Rectal smooth muscle tissue (tissue), 1 donor: Measurements from ENCODE around the gene FKBP3.
"Not testable (repeated sequence)": the region's sequence is repeated elsewhere in the genome, so short reads cannot be mapped to it uniquely, and the experiment has no call there.

Experiments used
- H3K27ac ChIP-seq: one replicate; pipeline ENCODE4 v1.7.0; 2013; ENCODE audit warnings: low read depth, low read length, inconsistent platforms
- H3K27me3 ChIP-seq: one replicate; pipeline ENCODE4 v1.7.0; 2013; ENCODE audit warnings: low read length; ENCODE audit not compliant: control insufficient read depth, insufficient read depth
- H3K36me3 ChIP-seq: one replicate; pipeline ENCODE4 v1.7.0; 2013; ENCODE audit warnings: low read length; ENCODE audit not compliant: control insufficient read depth, insufficient read depth
- H3K4me1 ChIP-seq: one replicate; pipeline ENCODE4 v1.7.0; 2013; ENCODE audit warnings: low read length; ENCODE audit not compliant: control insufficient read depth, insufficient read depth
- H3K4me3 ChIP-seq: one replicate; pipeline ENCODE4 v1.7.0; 2013; ENCODE audit warnings: low read length
- H3K9ac ChIP-seq: one replicate; pipeline ENCODE4 v1.7.0; 2013; ENCODE audit warnings: low read length

FKBP3 gene

GRCh38 chr14:45134051-45134958 is at the start of gene FKBP3:
Gene FKBP3 (minus strand): TSS chr14:45134481. CDS start chr14:45134456, 25 bp downstream.
- peaks cover 15% of the 10 kb centered on the region for H3K4me1 ChIP-seq
- H3K27ac ChIP-seq: peak within 1 kb of the TSS; percentile 88
- H3K36me3 ChIP-seq: no peaks in the 10 kb centered on the region
- peak within 1 kb of the TSS; percentile 97 for H3K9ac ChIP-seq
- H3K27me3 ChIP-seq: no peaks in the 10 kb centered on the region
- H3K4me3 ChIP-seq: peak within 1 kb of the TSS; percentile 98

GRCh38 chr14:45181806-45182205 is 47.5 kb upstream of the FKBP3 start:
- no peak overlapping the region for H3K4me3 ChIP-seq
- no peak overlapping the region for H3K27ac ChIP-seq
- no peaks in the 10 kb centered on the region for H3K36me3 ChIP-seq
- H3K4me1 ChIP-seq: no peaks in the 10 kb centered on the region
- no peaks in the 10 kb centered on the region for H3K27me3 ChIP-seq
- H3K9ac ChIP-seq: no peak overlapping the region

GRCh38 chr14:45181329-45181728 is 47.0 kb upstream of the FKBP3 start:
- Histone ChIP-seq H3K4me3 (no peak overlapping the region), H3K27me3 (no peaks in the 10 kb centered on the region), H3K9ac (no peak overlapping the region), H3K4me1 (no peaks in the 10 kb centered on the region), H3K27ac (no peak overlapping the region), H3K36me3 (no peaks in the 10 kb centered on the region)

GRCh38 chr14:45177076-45177475 is 42.8 kb upstream of the FKBP3 start:
- no peaks in the 10 kb centered on the region for H3K36me3 ChIP-seq
- H3K9ac ChIP-seq: no peak overlapping the region
- no peaks in the 10 kb centered on the region for H3K4me1 ChIP-seq
- no peaks in the 10 kb centered on the region for H3K27me3 ChIP-seq
- H3K4me3 ChIP-seq: no peak overlapping the region
- H3K27ac ChIP-seq: no peak overlapping the region

- Histone ChIP-seq H3K9ac (no peak overlapping the region), H3K4me3 (no peak overlapping the region), H3K4me1 (no peaks in the 10 kb centered on the region), H3K27me3 (no peaks in the 10 kb centered on the region), H3K36me3 (peaks cover 2% of the 10 kb centered on the region), H3K27ac (no peak overlapping the region)
These were observed 35.6 kb upstream of the FKBP3 start for GRCh38 chr14:45169906-45170305.

GRCh38 chr14:45156067-45156466 is 21.8 kb upstream of the FKBP3 start:
- no peaks in the 10 kb centered on the region for H3K4me1 ChIP-seq
- H3K9ac ChIP-seq: no peak overlapping the region
- no peak overlapping the region for H3K4me3 ChIP-seq
- H3K27ac ChIP-seq: no peak overlapping the region
- no peaks in the 10 kb centered on the region for H3K36me3 ChIP-seq
- no peaks in the 10 kb centered on the region for H3K27me3 ChIP-seq

GRCh38 chr14:45150386-45150890 is 16.2 kb upstream of the FKBP3 start:
- Histone ChIP-seq H3K4me3 (no peak overlapping the region), H3K27ac (no peak overlapping the region), H3K9ac (no peak overlapping the region)

GRCh38 chr14:45149602-45150001 is 15.3 kb upstream of the FKBP3 start:
- Histone ChIP-seq H3K27ac (no peak overlapping the region), H3K4me3 (no peak overlapping the region), H3K9ac (no peak overlapping the region), H3K27me3 (no peaks in the 10 kb centered on the region), H3K36me3 (no peaks in the 10 kb centered on the region), H3K4me1 (no peaks in the 10 kb centered on the region)

More at GRCh38 chr14:45150386-45150890, 16.2 kb upstream of the FKBP3 start:
- Histone ChIP-seq H3K4me1 (no peaks in the 10 kb centered on the region), H3K36me3 (no peaks in the 10 kb centered on the region), H3K27me3 (no peaks in the 10 kb centered on the region)

GRCh38 chr14:45145214-45145613 is 10.9 kb upstream of the FKBP3 start:
- Histone ChIP-seq H3K27ac (no peak overlapping the region), H3K4me1 (no peaks in the 10 kb centered on the region), H3K27me3 (no peaks in the 10 kb centered on the region), H3K36me3 (no peaks in the 10 kb centered on the region), H3K9ac (no peak overlapping the region), H3K4me3 (no peak overlapping the region)

- H3K27me3 ChIP-seq: no peaks in the 10 kb centered on the region
- H3K9ac ChIP-seq: no peak overlapping the region
- no peak overlapping the region for H3K4me3 ChIP-seq
- no peak overlapping the region for H3K27ac ChIP-seq
- no peaks in the 10 kb centered on the region for H3K4me1 ChIP-seq
- H3K36me3 ChIP-seq: no peaks in the 10 kb centered on the region
These were observed 10.4 kb upstream of the FKBP3 start for GRCh38 chr14:45144658-45145057.

GRCh38 chr14:45142083-45142482 is 7.8 kb upstream of the FKBP3 start:
- H3K9ac ChIP-seq, H3K27me3 ChIP-seq, H3K4me1 ChIP-seq, H3K27ac ChIP-seq, H3K36me3 ChIP-seq, H3K4me3 ChIP-seq: not testable (repeated sequence)

- H3K4me3 ChIP-seq: no peak overlapping the region
- H3K27me3 ChIP-seq: no peaks in the 10 kb centered on the region
- H3K36me3 ChIP-seq: no peaks in the 10 kb centered on the region
- no peak overlapping the region for H3K9ac ChIP-seq
- H3K27ac ChIP-seq: no peak overlapping the region
- peaks cover 8% of the 10 kb centered on the region for H3K4me1 ChIP-seq
These were observed 6.4 kb upstream of the FKBP3 start for GRCh38 chr14:45140661-45141187.
